H1 (cell line): ENCODE results near the gene KRT80. TPM values are rescaled to one million over a fixed set of nuclear protein-coding genes. Genes with fewer than 3 reads are reported as not detected.

Experiments used
- CTCF ChIA-PET: fragments of 300-600 bp; sonication (Branson Sonifier 250); formaldehyde crosslinking; loops from one replicate; lab custom pipeline; 2021; ENCODE audit not compliant: partially characterized antibody; lab: Charles Lee
- POLR2A ChIA-PET: fragments of 300-600 bp; sonication (Branson Sonifier 250); formaldehyde crosslinking; loops from one replicate; lab custom pipeline; 2021; ENCODE audit warnings: inconsistent platforms; ENCODE audit not compliant: partially characterized antibody; lab: Charles Lee
- DNase-seq, 2 experiments: peaks; one replicate each; pipeline versions ENCODE4 v3.0.0 to v3.0.0-alpha.2; 2010 to 2022; ENCODE audit warnings: low spot score in 2 of 2, low read depth in 1 of 2, mixed read lengths in 1 of 2
- FAIRE-seq: peaks from 2 replicates; lab custom pipeline; 2011; peaks lifted over from hg19 to GRCh38; lab: Jason Lieb, UNC
- H2AFZ ChIP-seq: 2 replicates; pipeline ENCODE4 v1.8.1; 2012; ENCODE audit warnings: low read length, inconsistent platforms
- H2AK5ac ChIP-seq: 2 replicates; pipeline ENCODE4 v1.6.1; 2013; ENCODE audit warnings: low read depth, low read length
- H2BK120ac ChIP-seq: replicated peaks from 2 replicates; pipeline ENCODE3; 2013; ENCODE audit warnings: low read depth, low read length, inconsistent platforms
- H2BK12ac ChIP-seq: 2 replicates; pipeline ENCODE4 v1.6.1; 2013; ENCODE audit warnings: low read depth, low read length
- H2BK15ac ChIP-seq: 2 replicates; pipeline ENCODE4 v1.6.1; 2013; ENCODE audit warnings: low read length
- H2BK20ac ChIP-seq: 2 replicates; pipeline ENCODE4 v1.6.1; 2013; ENCODE audit warnings: low read length
- H2BK5ac ChIP-seq: 2 replicates; pipeline ENCODE4 v1.6.1; 2013; ENCODE audit warnings: low read depth, low read length
- H3K14ac ChIP-seq: 2 replicates; pipeline ENCODE4 v1.6.1; 2013; ENCODE audit warnings: inconsistent platforms; ENCODE audit not compliant: insufficient read length
- H3K18ac ChIP-seq: 2 replicates; pipeline ENCODE4 v1.6.1; 2013; ENCODE audit warnings: low read length; ENCODE audit errors: extremely low read depth
- H3K23ac ChIP-seq: 2 replicates; pipeline ENCODE4 v1.6.1; 2013; ENCODE audit warnings: inconsistent platforms; ENCODE audit not compliant: insufficient read length
- H3K23me2 ChIP-seq: 2 replicates; pipeline ENCODE4 v1.6.1; 2013; ENCODE audit warnings: low read depth, low read length
- H3K27ac ChIP-seq: 2 replicates; pipeline ENCODE4 v1.6.1; 2011; ENCODE audit warnings: low read depth, low read length, inconsistent platforms
- H3K27me3 ChIP-seq, 4 experiments: replicated peaks in 1 of 4; 1 replicate in 1 of 4; 2 replicates in 3 of 4; pipeline versions ENCODE4 v1.6.1 to v1.8.1; 2011 to 2013; ENCODE audit warnings: low read length in 3 of 4, mild to moderate bottlenecking in 3 of 4, inconsistent platforms in 2 of 4, mixed read lengths in 2 of 4, moderate library complexity in 1 of 4; ENCODE audit not compliant: control insufficient read depth in 3 of 4, insufficient read depth in 3 of 4; ENCODE audit errors: extremely low read depth in 1 of 4
- H3K36me3 ChIP-seq, 4 experiments: 2 replicates each; pipeline versions ENCODE4 v1.6.1 to v1.8.1; 2011 to 2013; ENCODE audit warnings: mild to moderate bottlenecking in 4 of 4, low read length in 3 of 4, moderate library complexity in 2 of 4, control low read depth in 1 of 4, inconsistent platforms in 1 of 4; ENCODE audit not compliant: insufficient read depth in 4 of 4, control insufficient read depth in 2 of 4
- H3K4ac ChIP-seq: replicated peaks from 2 replicates; pipeline ENCODE3; 2013; ENCODE audit warnings: low read length, low read depth, mixed read lengths, inconsistent platforms; ENCODE audit not compliant: insufficient read length
- H3K4me1 ChIP-seq, 4 experiments: replicated peaks in 1 of 4; 1 replicate in 1 of 4; 2 replicates in 3 of 4; pipeline versions ENCODE4 v1.6.1 to v1.8.1; 2011 to 2013; ENCODE audit warnings: low read length in 3 of 4, inconsistent platforms in 2 of 4, mixed read lengths in 1 of 4; ENCODE audit not compliant: insufficient read depth in 4 of 4, control insufficient read depth in 3 of 4
- H3K4me2 ChIP-seq, 2 experiments: 2 replicates each; pipeline versions ENCODE4 v1.6.1 to v1.8.1; 2011 to 2013; ENCODE audit warnings: low read depth in 2 of 2, low read length in 2 of 2, control low read depth in 1 of 2, inconsistent platforms in 1 of 2, mild to moderate bottlenecking in 1 of 2; ENCODE audit not compliant: insufficient read depth in 1 of 2
- H3K4me3 ChIP-seq, 4 experiments: fragments of 200-600, 300-600 bp in 1 of 4; sonication (generic), shearing (Covaris generic), sonication (Bioruptor Twin) in 1 of 4; 2 replicates each; pipeline versions ENCODE4 v1.5.1 to v1.8.1; 2011 to 2016; ENCODE audit warnings: low read length in 4 of 4, low read depth in 3 of 4, control low read depth in 2 of 4, inconsistent platforms in 2 of 4, mild to moderate bottlenecking in 2 of 4, mixed read lengths in 1 of 4, moderate library complexity in 1 of 4; ENCODE audit not compliant: insufficient read depth in 2 of 4; ENCODE audit errors: extremely low read depth in 1 of 4
- H3K56ac ChIP-seq: replicated peaks from 2 replicates; pipeline ENCODE3; 2013; ENCODE audit warnings: low read depth, mild to moderate bottlenecking, mixed read lengths, low read length, inconsistent platforms; ENCODE audit not compliant: insufficient read length
- H3K79me1 ChIP-seq: 2 replicates; pipeline ENCODE4 v1.6.1; 2013; ENCODE audit warnings: low read depth, low read length, control low read depth
- H3K79me2 ChIP-seq, 2 experiments: 2 replicates each; pipeline versions ENCODE4 v1.6.1 to v1.8.1; 2012 to 2013; ENCODE audit warnings: low read length in 2 of 2, mild to moderate bottlenecking in 2 of 2, inconsistent platforms in 1 of 2; ENCODE audit not compliant: insufficient read depth in 2 of 2, control insufficient read depth in 1 of 2
- H3K9ac ChIP-seq, 4 experiments: replicated peaks in 1 of 4; 1 replicate in 1 of 4; 2 replicates in 3 of 4; pipeline versions ENCODE4 v1.6.1 to v1.8.1; 2011 to 2013; ENCODE audit warnings: low read depth in 3 of 4, low read length in 3 of 4, control low read depth in 2 of 4, mild to moderate bottlenecking in 2 of 4, moderate library complexity in 2 of 4, inconsistent platforms in 1 of 4; ENCODE audit errors: extremely low read depth in 1 of 4
- H3K9me3 ChIP-seq, 2 experiments: 2 replicates each; pipeline versions ENCODE4 v1.6.1 to v1.8.1; 2012 to 2013; ENCODE audit warnings: mild to moderate bottlenecking in 2 of 2, moderate library complexity in 2 of 2, control low read depth in 1 of 2, inconsistent platforms in 1 of 2, low read depth in 1 of 2, low read length in 1 of 2, mixed read lengths in 1 of 2; ENCODE audit not compliant: insufficient read depth in 2 of 2
- H4K20me1 ChIP-seq, 2 experiments: replicated peaks in 1 of 2; 2 replicates each; pipeline versions ENCODE3 to v1.8.1; 2011 to 2013; ENCODE audit warnings: inconsistent platforms in 2 of 2, low read length in 2 of 2, mild to moderate bottlenecking in 1 of 2; ENCODE audit not compliant: insufficient read depth in 2 of 2, control insufficient read depth in 1 of 2
- H4K5ac ChIP-seq: 2 replicates; pipeline ENCODE4 v1.6.1; 2013; ENCODE audit warnings: low read length, low read depth, mixed read lengths, inconsistent platforms; ENCODE audit not compliant: insufficient read length
- H4K8ac ChIP-seq: 2 replicates; pipeline ENCODE4 v1.8.0; 2013; ENCODE audit warnings: mild to moderate bottlenecking, moderate library complexity, low read length, inconsistent platforms; ENCODE audit not compliant: insufficient read depth; ENCODE audit errors: extremely low read depth
- H4K91ac ChIP-seq: replicated peaks from 2 replicates; pipeline ENCODE3; 2013; ENCODE audit warnings: low read length, mixed read lengths, inconsistent platforms; ENCODE audit not compliant: insufficient read length
- BACH1 ChIP-seq: IDR thresholded peaks from 2 replicates; pipeline ENCODE4 v1.6.1; 2012; ENCODE audit warnings: low read length, improper control_type of control experiment
- CBX5 ChIP-seq: fragments of 300-800, 300-1000 bp; sonication (generic); IDR thresholded peaks from 2 replicates; pipeline ENCODE4 v1.7.1; 2016; ENCODE audit warnings: antibody characterized with exemption, low read length, low read depth
- CHD2 ChIP-seq: IDR thresholded peaks from 2 replicates; pipeline ENCODE4 v1.6.1; 2012; ENCODE audit warnings: low read length, improper control_type of control experiment
- FOSL1 ChIP-seq: IDR thresholded peaks from 2 replicates; pipeline ENCODE4 v1.6.1; 2011; ENCODE audit warnings: mild to moderate bottlenecking, low read depth, low read length, moderate library complexity; ENCODE audit not compliant: insufficient read depth
- GABPA ChIP-seq: IDR thresholded peaks from 2 replicates; pipeline ENCODE4 v1.6.1; 2011; ENCODE audit warnings: mild to moderate bottlenecking, low read length, moderate library complexity, borderline replicate concordance; ENCODE audit not compliant: insufficient read depth
- JUND ChIP-seq: IDR thresholded peaks from 2 replicates; pipeline ENCODE4 v1.6.1; 2011; ENCODE audit warnings: mild to moderate bottlenecking, improper control_type of control experiment, low read length
- KDM4A ChIP-seq: IDR thresholded peaks from one replicate; pipeline ENCODE4 v1.7.1; 2012; ENCODE audit warnings: low read depth, mild to moderate bottlenecking, moderate library complexity, low read length, inconsistent platforms; ENCODE audit not compliant: severe bottlenecking
- NANOG ChIP-seq: IDR thresholded peaks from 2 replicates; pipeline ENCODE4 v1.6.1; 2011; ENCODE audit warnings: low read length, low read depth, mild to moderate bottlenecking, inconsistent platforms; ENCODE audit not compliant: insufficient read depth, poor library complexity, severe bottlenecking
- RAD21 ChIP-seq, 2 experiments: IDR thresholded peaks in 1 of 2; conservative IDR thresholded peaks in 1 of 2; 2 replicates each; pipeline ENCODE4 v1.6.1; 2011; ENCODE audit warnings: low read depth in 2 of 2, low read length in 2 of 2, improper control_type of control experiment in 1 of 2, inconsistent platforms in 1 of 2, mild to moderate bottlenecking in 1 of 2, moderate library complexity in 1 of 2
- SP2 ChIP-seq: IDR thresholded peaks from 2 replicates; pipeline ENCODE4 v1.6.1; 2012; ENCODE audit warnings: mild to moderate bottlenecking, low read length, inconsistent platforms
- SP4 ChIP-seq: IDR thresholded peaks from 2 replicates; pipeline ENCODE4 v1.6.1; 2012; ENCODE audit warnings: low read length, inconsistent platforms
- SRF ChIP-seq: IDR thresholded peaks from 2 replicates; pipeline ENCODE4 v1.6.1; 2011; ENCODE audit warnings: mild to moderate bottlenecking, low read depth, low read length, moderate library complexity
- SUZ12 ChIP-seq: fragments of 200-600 bp; sonication (generic); IDR thresholded peaks from 2 replicates; pipeline ENCODE4 v1.6.1; 2012; ENCODE audit warnings: mild to moderate bottlenecking, inconsistent platforms, low read length, moderate library complexity, mixed read lengths
- TAF7 ChIP-seq: optimal IDR thresholded peaks from 2 replicates; pipeline ENCODE3; 2011; ENCODE audit warnings: low read depth, mild to moderate bottlenecking, inconsistent platforms, low read length, moderate library complexity, borderline replicate concordance
- WGBS, 2 experiments: shearing (Covaris generic) in 1 of 2; methylation state at CpG; one replicate each; pipeline versions ENCODE4 v1.1.6 to v1.1.7; 2013 to 2015; ENCODE audit warnings: low lambda C conversion rate in 2 of 2, mixed read lengths in 2 of 2, inconsistent platforms in 1 of 2, low coverage in 1 of 2, missing lambda C conversion rate in 1 of 2; ENCODE audit not compliant: insufficient replicate concordance in 2 of 2, insufficient coverage in 1 of 2, insufficient read length in 1 of 2; ENCODE audit errors: extremely low coverage in 1 of 2, missing lambda C conversion rate in 1 of 2; 5-methylcytosine and 5-hydroxymethylcytosine counted together
- polyA plus RNA-seq, 7 experiments: library from polyadenylated mRNA; depleted of rRNA in 3 of 7; stranded (reverse) in 5 of 7; unstranded in 2 of 7; fragments of >200 nt in 5 of 7; fragments of 200-250 nt in 2 of 7; gene quantifications; 1 replicate in 5 of 7; 2 replicates in 1 of 7; 4 replicates in 1 of 7; pipeline versions ENCODE4 v1.2.1 to v1.2.3, GENCODE V29; 2011 to 2013; ENCODE audit warnings: missing spikeins in 2 of 7, mixed read lengths in 2 of 7
- total RNA-seq: library from RNA; stranded (reverse); fragmentation: NEBNext Ultra II Directional; extraction: Animal tissue kit (Norgen Biotek cat#: 25700); gene quantifications from 2 replicates; pipeline ENCODE4 v1.2.1, GENCODE V29; 2021

KRT80 gene
- total and polyA plus RNA-seq, 2 of the 8 experiments (the other 6 are each of a cell fraction or from before 2014, with no cell fraction given) = 0.05 TPM; not detected in 1

DNA sequence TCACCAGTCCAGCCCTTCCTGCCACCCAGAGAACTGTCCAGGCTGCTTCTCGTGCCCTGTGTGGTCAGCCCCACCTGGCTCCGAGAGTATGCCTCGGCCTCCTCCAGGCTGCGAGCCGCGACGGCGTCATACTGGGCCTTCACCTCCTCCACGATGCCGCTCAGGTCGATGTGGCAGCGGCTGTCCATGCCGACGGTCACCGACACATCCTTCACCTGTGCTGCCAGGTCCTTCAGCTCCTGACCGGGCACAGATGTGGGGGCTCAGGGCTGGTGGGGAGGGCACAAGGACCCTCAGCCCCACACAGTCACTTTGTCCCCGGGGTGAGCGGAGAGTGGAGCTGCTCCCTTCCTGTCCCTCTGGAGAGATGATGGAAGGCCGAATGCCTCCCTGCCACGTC lies 18.3 kb downstream of the KRT80 start:
- Histone ChIP-seq H4K8ac (peak overlapping the region; percentile 53; the same call in 1 of the 2 replicates), H2AK5ac (0 out of 2 replicates have a peak overlapping the region, but pooled peaks have one; percentile 26), H3K79me1 (no peaks in the 10 kb centered on the region), H3K23me2 (no peaks in the 10 kb centered on the region), H4K20me1 (no peaks in the 10 kb centered on the region), H3K79me2 (no peaks in the 10 kb centered on the region), H3K27me3 (no peaks in the 10 kb centered on the region), H2BK20ac (no peak overlapping the region), H3K9me3 (no peaks in the 10 kb centered on the region), H2BK120ac (no peak overlapping the region), H3K18ac (no peak overlapping the region), H4K5ac (no peak overlapping the region), H3K4me3 (no peak overlapping the region), H3K23ac (no peak overlapping the region), H3K14ac (no peak overlapping the region), H2AFZ (no peak overlapping the region), H2BK15ac (0 out of 2 replicates have a peak overlapping the region, but pooled peaks have one; percentile 1), H3K27ac (no peak overlapping the region), H2BK12ac (no peak overlapping the region), H3K4me1 (peaks cover 0 to 2% (median 0%) of the 10 kb centered on the region in 4 experiments; a peak in 4 of 7 replicates), H4K91ac (peak overlapping the region; percentile 46), H3K56ac (no peak overlapping the region), H3K36me3 (no peaks in the 10 kb centered on the region), H2BK5ac (peak overlapping the region; percentile 60; the same call in 1 of the 2 replicates), H3K4me2 (no peak overlapping the region), H3K4ac (no peak overlapping the region), H3K9ac (no peak overlapping the region)
- WGBS, 2 experiments = 95% methylated on average over 17 of the region's 20 CpGs; no CpG with 5 or more reads in 1 of the 2 experiments
- ChIA-PET POLR2A (no interaction called here), CTCF (interaction anchor here (0.6 to 16.8 kb wide), 24 partner anchors 9 to 198 kb away, joined by 3 to 108 read pairs (median 6); partner anchors contain the start of gene KRT80)
- FAIRE-seq (no peak), DNase-seq (no peak)
- TF ChIP-seq RAD21 (IDR thresholded peaks at IDR 0.05 in 1 of 2, conservative IDR thresholded peaks at IDR 0.05 in 1 of 2; ENCODE audit: low read depth in 2 of 2, low read length in 2 of 2) = no peak
- TF ChIP-seq SP2 = no peak
- no peak for TF ChIP-seq FOSL1
- TF ChIP-seq CHD2 = no peak
- no peak for TF ChIP-seq NANOG
- no peak for TF ChIP-seq KDM4A
- no peak for TF ChIP-seq JUND
- no peak for TF ChIP-seq SUZ12
- no peak for TF ChIP-seq SP4
- no peak for TF ChIP-seq BACH1
- no peak for TF ChIP-seq TAF7
- TF ChIP-seq GABPA = no peak
- no peak for TF ChIP-seq CBX5
- TF ChIP-seq SRF = no peak
